DMS153 treated with DMSO at 0.1 percent for 48 hours (cell line): ENCODE results near the gene FAT2.

Experiments used
- DNase-seq: peaks from one replicate; lab custom pipeline; 2025; ENCODE audit not compliant: unreplicated experiment; lab: John Stamatoyannopoulos, UW

FAT2 gene

DNA sequence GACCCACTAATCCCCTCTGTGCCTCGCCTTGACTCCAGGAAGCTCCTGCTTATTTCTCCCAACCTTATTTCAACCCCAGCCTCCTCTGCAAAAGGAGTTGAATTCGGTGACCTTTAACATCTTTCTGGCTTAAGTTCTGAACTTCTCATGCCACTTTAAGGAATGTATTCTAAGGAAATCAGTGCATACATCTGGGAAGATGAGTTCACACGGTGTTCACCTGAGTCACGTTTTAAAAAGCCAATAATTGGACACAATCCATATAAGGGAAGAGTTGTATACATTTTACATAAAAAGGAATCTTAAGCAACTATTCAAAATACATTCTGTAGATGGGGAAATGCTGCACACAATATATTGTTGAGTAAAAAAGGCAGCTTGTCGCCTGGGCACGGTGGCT lies 33.2 kb downstream of the FAT2 start:
- DNase-seq = no peak

DNA sequence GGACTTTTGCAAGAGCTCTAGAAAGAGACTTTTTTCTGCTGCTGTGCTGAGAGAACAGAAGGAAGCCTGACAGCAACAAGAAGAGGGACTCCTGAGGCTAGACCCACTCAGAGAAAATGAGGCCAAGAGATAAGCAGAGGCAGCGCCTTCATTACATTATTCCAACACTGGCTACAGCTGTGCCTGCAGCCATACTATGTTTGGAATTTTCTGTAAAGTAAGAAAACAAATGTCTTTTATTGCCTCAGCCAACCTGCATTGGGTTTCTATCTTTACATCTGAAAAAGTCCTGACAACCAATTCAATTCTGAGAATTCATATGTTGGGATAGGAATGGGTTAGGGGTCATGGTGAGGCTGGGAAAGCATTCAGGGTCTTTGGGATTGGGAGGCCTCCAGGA lies 33.7 kb downstream of the FAT2 start:
- DNase-seq = no peak

DNA sequence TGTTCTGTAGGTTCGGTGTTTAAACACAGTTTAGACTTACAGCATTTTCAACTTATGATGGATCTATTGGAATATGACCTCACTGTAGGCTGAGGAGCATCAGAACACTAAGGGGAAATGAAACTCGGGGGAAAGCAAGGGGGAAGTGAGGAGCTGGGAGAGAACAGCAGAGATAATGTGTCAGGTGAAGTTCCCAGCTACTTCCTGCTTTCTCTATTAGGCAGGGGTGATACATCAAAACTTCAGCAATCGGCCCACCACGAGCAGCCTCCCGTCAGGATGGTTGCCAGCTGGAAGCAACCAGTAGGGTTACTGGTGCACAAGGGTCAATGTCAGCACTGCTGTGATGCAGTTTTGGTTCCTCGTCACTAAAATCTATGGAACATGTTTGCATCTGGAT lies 34.3 kb downstream of the FAT2 start:
- DNase-seq = no peak

- no peak for DNase-seq
These were observed 35.2 kb downstream of the FAT2 start for GRCh38 chr5:151555760-151556576.

DNA sequence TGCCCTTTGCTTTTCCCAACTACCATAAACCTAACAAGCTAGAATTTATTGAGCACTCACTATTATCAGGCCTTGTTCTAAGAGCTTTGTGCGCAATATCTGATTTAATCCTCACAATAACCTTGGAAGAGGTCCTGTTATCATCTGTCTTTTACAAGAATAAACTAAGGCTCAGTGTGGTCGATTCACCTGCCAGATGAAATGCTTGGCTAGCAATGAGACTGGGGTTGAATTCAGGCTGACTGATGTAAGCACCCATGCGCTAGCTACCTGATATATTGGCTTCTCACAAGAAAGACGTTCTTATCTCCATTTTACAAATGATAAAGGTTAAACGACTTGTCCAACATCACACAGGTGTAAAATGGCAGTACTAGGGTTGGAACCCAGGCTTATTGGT lies 37.4 kb downstream of the FAT2 start:
- no peak for DNase-seq

- DNase-seq = no peak
These were observed 37.9 kb downstream of the FAT2 start for GRCh38 chr5:151553130-151553670.

DNA sequence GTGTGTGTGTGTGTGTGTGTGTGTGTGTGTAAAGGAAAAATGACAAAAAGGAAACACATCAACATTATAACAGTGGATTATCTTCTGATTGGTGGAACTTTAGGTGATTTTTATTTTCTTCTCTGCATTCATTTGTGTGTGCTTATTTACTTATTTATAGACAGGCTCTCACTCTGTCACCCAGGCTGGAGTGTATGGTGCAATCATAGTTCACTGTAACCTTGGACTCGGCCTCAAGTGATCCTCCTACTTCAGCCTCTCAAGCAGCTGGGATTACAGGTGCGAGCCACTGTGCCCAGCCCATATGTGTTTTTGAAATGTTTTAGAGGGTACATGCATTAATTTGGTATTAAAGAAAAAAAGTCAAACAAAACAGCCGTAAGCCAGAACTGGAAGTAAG lies 39.1 kb downstream of the FAT2 start:
- no peak for DNase-seq

DNA sequence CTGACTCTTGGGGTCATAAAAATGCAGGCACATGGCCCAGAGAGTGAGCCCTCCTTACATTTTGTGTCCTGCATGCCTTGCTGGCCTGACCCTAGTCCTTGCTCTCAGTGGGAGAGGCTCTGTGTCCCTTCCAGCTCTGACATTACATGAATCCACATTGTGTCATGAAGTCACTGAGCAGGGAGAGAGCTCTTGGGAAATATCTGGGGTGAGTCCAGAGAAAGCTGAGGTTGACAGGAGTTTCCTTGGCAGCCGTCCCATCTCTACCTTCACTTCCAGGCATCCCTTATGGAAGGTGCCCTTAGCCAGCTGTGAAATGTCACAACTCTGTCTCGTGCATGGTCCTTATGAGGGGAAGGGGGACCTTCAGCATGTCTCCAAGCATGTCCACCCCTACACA lies 41.0 kb downstream of the FAT2 start:
- DNase-seq = no peak

DNA sequence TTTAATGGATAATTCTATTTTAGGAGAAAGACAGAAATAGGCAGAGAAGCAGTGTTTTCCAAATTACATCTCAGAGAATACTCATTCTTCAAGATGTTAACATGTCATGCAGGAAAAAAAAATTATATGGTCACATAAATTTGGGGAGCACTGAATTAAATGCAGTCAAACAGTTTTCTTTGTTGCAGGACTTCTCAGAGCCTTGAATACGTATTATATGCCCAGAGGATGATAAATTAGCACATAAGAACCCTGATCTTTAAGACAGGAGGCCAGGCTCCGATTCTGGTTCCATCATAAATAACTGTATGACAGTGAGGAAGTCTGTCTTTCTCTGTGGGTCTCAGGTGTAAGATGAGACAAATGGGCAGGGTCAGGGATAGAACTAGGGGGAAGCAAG lies 41.4 kb downstream of the FAT2 start:
- DNase-seq = no peak

DNA sequence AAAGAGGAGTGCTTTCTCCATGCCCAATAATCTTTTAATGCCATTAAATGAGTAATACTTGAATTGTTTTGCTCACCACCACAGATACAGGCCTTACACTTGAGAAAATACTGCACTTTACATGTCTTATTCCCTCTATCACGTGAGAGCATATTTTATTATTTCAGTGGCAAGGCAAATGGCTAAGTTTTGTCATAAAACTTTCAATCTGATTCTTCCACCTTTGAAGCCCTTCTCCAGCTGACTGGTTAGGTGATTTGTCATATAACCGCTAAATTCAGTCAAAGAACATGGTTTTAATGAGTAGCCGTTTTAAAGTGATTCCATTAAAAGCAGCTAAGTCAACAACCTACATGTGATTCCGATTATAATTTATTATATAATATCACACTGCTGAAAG lies 43.8 kb downstream of the FAT2 start:
- DNase-seq = no peak

GRCh38 chr5:151541571-151541970 lies 49.6 kb downstream of the FAT2 start:
- DNase-seq = no peak
